Smooth muscle cell of trachea (primary cell): ENCODE measurements around the gene R3HDM2. TPM values are rescaled to one million over a fixed set of nuclear protein-coding genes. Genes with fewer than 3 reads are reported as not detected.

Source experiments
- total RNA-seq: library from RNA; depleted of rRNA; stranded (reverse); fragments of >200 nt; gene quantifications from 2 replicates; pipeline ENCODE4 v1.2.1, GENCODE V29; 2014

Gene R3HDM2
- total RNA-seq: 15.7 and 23.7 TPM in 2 replicates

GRCh38 chr12:57430931-57431566 is at the start of gene R3HDM2:
Gene R3HDM2, minus strand, starts transcription at chr12:57431043. Its CDS starts 120,615 bp downstream, at chr12:57310428.

GRCh38 chr12:57479376-57480115 is 48.7 kb upstream of the R3HDM2 start, which contains the start of gene ARHGAP9:
Gene ARHGAP9, minus strand, starts transcription at chr12:57479866. Its CDS starts 460 bp downstream, at chr12:57479406.

GRCh38 chr12:57459750-57460467 is 29.1 kb upstream of the R3HDM2 start, which contains the start of gene GLI1:
Gene GLI1, plus strand, starts transcription at chr12:57459785. Its CDS starts 3,907 bp downstream, at chr12:57463692.

GRCh38 chr12:57454566-57455373 is 23.9 kb upstream of the R3HDM2 start, which contains the start of gene INHBE:
Gene INHBE, plus strand, starts transcription at chr12:57455307. Its CDS starts 230 bp downstream, at chr12:57455537.

GRCh38 chr12:57434517-57435223 is 3.8 kb upstream of the R3HDM2 start, which contains the start of gene INHBC:
Gene INHBC, plus strand, starts transcription at chr12:57434784. Its CDS starts 103 bp downstream, at chr12:57434887.

GRCh38 chr12:57250956-57251355 is 179.9 kb downstream of the R3HDM2 start, which contains the start of gene STAC3:
Gene STAC3, minus strand, starts transcription at chr12:57251187. Its CDS starts 1,551 bp downstream, at chr12:57249636.

GRCh38 chr12:57229634-57230380 is 201.0 kb downstream of the R3HDM2 start, which contains the start of gene SHMT2:
Gene SHMT2, plus strand, starts transcription at chr12:57229711. Its CDS starts 68 bp downstream, at chr12:57229779.

GRCh38 chr12:57216014-57216911 is 214.6 kb downstream of the R3HDM2 start, which contains the start of gene NXPH4:
Gene NXPH4, plus strand, starts transcription at chr12:57216794. Its CDS starts 176 bp downstream, at chr12:57216970.

Other genes starting within 250 kb of the R3HDM2 start
- gene NXPH4, start 214.2 kb downstream of the R3HDM2 start, total RNA-seq: 3.2 and 3.5 TPM in 2 replicates
- 200 and 211 TPM in 2 replicates for gene SHMT2, start 201.3 kb downstream of the R3HDM2 start, total RNA-seq
- 1.3 TPM in 1 of 2 replicates, not detected in the other for gene STAC3, start 179.9 kb downstream of the R3HDM2 start, total RNA-seq
- gene INHBC, start 3.7 kb upstream of the R3HDM2 start, total RNA-seq: not detected in 2 replicates
- gene INHBE, start 24.3 kb upstream of the R3HDM2 start, total RNA-seq: 2.6 and 3.8 TPM in 2 replicates
- 1.2 and 1.6 TPM in 2 replicates for gene GLI1, start 28.7 kb upstream of the R3HDM2 start, total RNA-seq
- gene ARHGAP9, start 48.8 kb upstream of the R3HDM2 start, total RNA-seq: not detected in 2 replicates
- 113 and 126 TPM in 2 replicates for gene MARS1, start 57.0 kb upstream of the R3HDM2 start, total RNA-seq
- 57.2 and 89.6 TPM in 2 replicates for gene DDIT3, start 89.5 kb upstream of the R3HDM2 start, total RNA-seq
- 7.4 and 10.6 TPM in 2 replicates for gene MBD6, start 91.8 kb upstream of the R3HDM2 start, total RNA-seq
- 139 and 156 TPM in 2 replicates for gene DCTN2, start 116.1 kb upstream of the R3HDM2 start, total RNA-seq
- gene KIF5A, start 119.0 kb upstream of the R3HDM2 start, total RNA-seq: 0.44 and 0.66 TPM in 2 replicates
- gene PIP4K2C, start 160.1 kb upstream of the R3HDM2 start, total RNA-seq: 17.0 and 20.2 TPM in 2 replicates
- gene DTX3, start 173.8 kb upstream of the R3HDM2 start, total RNA-seq: 16.9 and 25.0 TPM in 2 replicates
- 24.4 and 51.1 TPM in 2 replicates for gene ARHGEF25, start 180.4 kb upstream of the R3HDM2 start, total RNA-seq
- 0.58 and 1.3 TPM in 2 replicates for gene B4GALNT1, start 202.2 kb upstream of the R3HDM2 start, total RNA-seq